Measurements from ENCODE around the gene PLEKHN1.

The PLEKHN1 gene

GRCh38 chr1:999725-1000356, 33.6 kb downstream of the PLEKHN1 start, which contains the start of gene HES4:
TSS of gene HES4 (minus strand) at chr1:1000097. CDS start at chr1:999973, 124 bp downstream.
- H3K27ac ChIP-seq, result peak within 1 kb of the TSS; percentile 97

GRCh38 chr1:1000357-1001056, 34.2 kb downstream of the PLEKHN1 start:
- peak; percentile 82 for DNase-seq
- no peaks in the 10 kb centered on the region for H3K27me3 ChIP-seq (replicated peaks)
- H3K27ac ChIP-seq, result peak overlapping the region; percentile 97
- TF ChIP-seq CTCF (IDR thresholded peaks at IDR 0.05; ENCODE audit: low read depth, low read length, missing control alignments), result no peak
- peak overlapping the region; percentile 60 for H3K4me3 ChIP-seq (ENCODE audit: low read depth, low read length)
- no peaks in the 10 kb centered on the region for H3K36me3 ChIP-seq (replicated peaks)
- in situ Hi-C loops (cut with HindIII; ENCODE audit: low pct_ligation_motif_present, low sequenced_read_pairs), result no loop called here

More at GRCh38 chr1:999725-1000356, 33.6 kb downstream of the PLEKHN1 start, which contains the start of gene HES4:
- no peaks in the 10 kb centered on the region for H3K27me3 ChIP-seq (replicated peaks)
- DNase-seq, result peak; percentile 89
- H3K4me3 ChIP-seq (ENCODE audit: low read depth, low read length), result peak within 1 kb of the TSS; percentile 60
- no peaks in the 10 kb centered on the region for H3K36me3 ChIP-seq (replicated peaks)
- in situ Hi-C loops (cut with HindIII; ENCODE audit: low pct_ligation_motif_present, low sequenced_read_pairs), result no loop called here
- no peak for TF ChIP-seq CTCF (IDR thresholded peaks at IDR 0.05; ENCODE audit: low read depth, low read length, missing control alignments)

GRCh38 chr1:1001057-1001783, 34.9 kb downstream of the PLEKHN1 start:
- DNase-seq, result no peak
- H3K27me3 ChIP-seq (replicated peaks), result no peaks in the 10 kb centered on the region
- peak overlapping the region; percentile 60 for H3K4me3 ChIP-seq (ENCODE audit: low read depth, low read length)
- no peaks in the 10 kb centered on the region for H3K36me3 ChIP-seq (replicated peaks)
- no peak for TF ChIP-seq CTCF (IDR thresholded peaks at IDR 0.05; ENCODE audit: low read depth, low read length, missing control alignments)
- in situ Hi-C loops (cut with HindIII; ENCODE audit: low pct_ligation_motif_present, low sequenced_read_pairs), result no loop called here
- H3K27ac ChIP-seq, result peak overlapping the region; percentile 97

GRCh38 chr1:1003618-1004419, 37.5 kb downstream of the PLEKHN1 start:
- no peak for TF ChIP-seq CTCF (IDR thresholded peaks at IDR 0.05; ENCODE audit: low read depth, low read length, missing control alignments)
- in situ Hi-C loops (cut with HindIII; ENCODE audit: low pct_ligation_motif_present, low sequenced_read_pairs), result no loop called here
- Histone ChIP-seq H3K27me3 (replicated peaks) (no peaks in the 10 kb centered on the region), H3K36me3 (replicated peaks) (no peaks in the 10 kb centered on the region), H3K4me3 (ENCODE audit: low read depth, low read length) (no peak overlapping the region), H3K27ac (no peak overlapping the region)
- no peak for DNase-seq

- no peak for DNase-seq
- in situ Hi-C loops (cut with HindIII; ENCODE audit: low pct_ligation_motif_present, low sequenced_read_pairs), result no loop called here
- Histone ChIP-seq H3K4me3 (ENCODE audit: low read depth, low read length) (no peak overlapping the region), H3K27me3 (replicated peaks) (no peaks in the 10 kb centered on the region), H3K36me3 (replicated peaks) (no peaks in the 10 kb centered on the region), H3K27ac (no peak overlapping the region)
- TF ChIP-seq CTCF (IDR thresholded peaks at IDR 0.05; ENCODE audit: low read depth, low read length, missing control alignments), result no peak
Observed at GRCh38 chr1:1004420-1004779, 38.1 kb downstream of the PLEKHN1 start.
